ENCODE data around the gene CBL.
"Not testable (repeated sequence)": the region's sequence is repeated elsewhere in the genome, so short reads cannot be mapped to it uniquely, and the experiment has no call there.

The CBL gene

DNA sequence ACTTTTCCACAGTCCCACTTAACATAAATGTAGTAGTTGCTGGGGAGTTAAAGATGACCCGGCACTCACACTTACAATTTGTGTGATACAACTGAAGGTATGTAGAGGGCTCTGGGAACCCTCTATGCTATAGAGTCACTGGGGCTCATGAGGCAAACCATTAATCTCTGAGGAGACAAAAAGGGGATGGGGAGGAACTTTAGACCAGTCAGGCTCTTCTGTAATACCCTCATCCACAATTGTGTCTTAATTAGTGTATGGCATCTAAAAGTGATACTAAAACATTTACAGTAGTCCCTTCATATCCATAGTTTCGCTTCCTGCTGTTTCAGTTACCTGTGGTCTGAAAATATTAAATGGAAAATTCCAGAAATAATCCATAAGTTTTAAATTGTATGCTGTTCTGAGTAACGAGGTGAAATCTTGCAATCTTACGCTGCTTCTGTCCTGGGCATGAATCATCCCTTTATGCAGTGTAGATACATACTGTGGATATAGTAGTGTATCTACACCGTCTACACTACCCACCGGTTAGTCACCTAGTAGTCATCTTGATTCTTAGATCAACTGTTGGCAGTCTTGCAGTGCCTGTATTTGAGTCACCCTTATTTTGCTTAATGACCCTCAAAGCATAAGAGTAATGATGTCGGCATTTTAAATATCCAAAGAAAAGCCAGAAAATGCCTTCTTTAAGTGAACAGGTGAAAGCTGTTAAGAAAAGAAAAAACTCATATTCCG is 12.2 kb downstream of the CBL start:
- DNase-seq (ENCODE audit: low spot score): no peak

- no peak for DNase-seq (ENCODE audit: low spot score)
These were observed 16.2 kb downstream of the CBL start for GRCh38 chr11:119222308-119222707.

- no peak for DNase-seq (ENCODE audit: low spot score)
These were observed 16.8 kb downstream of the CBL start for GRCh38 chr11:119222891-119223290.

DNA sequence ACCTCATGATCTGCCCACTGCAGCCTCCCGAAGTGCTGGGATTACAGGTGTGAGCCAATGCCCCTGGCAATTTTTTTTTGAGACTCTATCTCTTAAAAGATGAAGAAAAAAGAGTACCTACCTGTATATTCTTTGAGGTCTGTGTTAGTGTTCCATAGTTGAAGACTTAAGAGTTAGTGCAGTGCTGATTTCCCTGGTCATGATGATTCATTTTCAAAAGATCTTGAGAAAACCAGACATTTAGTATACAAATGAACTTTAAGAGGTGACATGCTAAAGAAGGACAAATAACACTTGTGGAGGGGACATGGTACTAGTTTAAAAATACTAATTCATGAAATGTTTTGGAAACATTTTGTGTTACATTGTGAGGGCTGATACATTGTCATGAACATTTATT is 17.7 kb downstream of the CBL start:
- DNase-seq (ENCODE audit: low spot score): no peak

DNA sequence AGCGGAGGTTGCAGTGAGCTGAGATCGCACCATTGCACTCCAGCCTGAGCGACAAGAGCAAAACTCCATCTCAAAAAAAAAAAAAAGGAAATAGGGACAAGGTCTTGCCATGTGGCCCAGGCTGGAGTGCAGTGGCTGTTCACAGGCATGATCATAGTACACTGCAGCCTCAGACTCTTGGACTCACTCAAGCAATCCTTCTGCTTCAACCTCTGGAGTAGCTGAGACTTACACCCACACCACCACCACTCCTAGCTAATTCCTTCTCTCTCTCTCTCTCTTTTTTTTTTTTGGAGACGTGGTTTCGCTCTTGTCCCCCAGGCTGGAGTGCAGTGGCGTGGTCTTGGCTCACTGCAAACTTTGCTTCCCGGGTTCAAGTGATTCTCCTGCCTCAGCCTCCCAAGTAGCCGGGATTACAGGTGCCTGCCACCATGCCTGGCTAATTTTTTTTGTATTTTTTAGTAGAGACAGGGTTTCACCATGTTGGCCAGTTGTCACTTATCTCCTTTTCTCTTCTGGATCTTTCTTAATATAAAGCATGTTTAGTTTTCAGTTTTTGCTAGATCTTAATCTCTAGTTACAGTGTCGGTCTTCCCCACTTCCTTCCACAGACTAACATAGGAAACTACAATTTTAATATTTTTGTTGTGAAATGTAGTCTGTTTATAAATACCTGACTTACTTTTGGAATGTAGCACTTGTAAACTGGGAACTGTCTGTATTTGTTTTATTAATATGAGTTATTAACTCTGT is 22.6 kb downstream of the CBL start:
- not testable (repeated sequence) for DNase-seq (ENCODE audit: low spot score)

GRCh38 chr11:119229288-119229672 is 23.1 kb downstream of the CBL start:
- DNase-seq (ENCODE audit: low spot score): no peak

- DNase-seq (ENCODE audit: low spot score): no peak
These were observed 23.6 kb downstream of the CBL start for GRCh38 chr11:119229741-119230140.

DNA sequence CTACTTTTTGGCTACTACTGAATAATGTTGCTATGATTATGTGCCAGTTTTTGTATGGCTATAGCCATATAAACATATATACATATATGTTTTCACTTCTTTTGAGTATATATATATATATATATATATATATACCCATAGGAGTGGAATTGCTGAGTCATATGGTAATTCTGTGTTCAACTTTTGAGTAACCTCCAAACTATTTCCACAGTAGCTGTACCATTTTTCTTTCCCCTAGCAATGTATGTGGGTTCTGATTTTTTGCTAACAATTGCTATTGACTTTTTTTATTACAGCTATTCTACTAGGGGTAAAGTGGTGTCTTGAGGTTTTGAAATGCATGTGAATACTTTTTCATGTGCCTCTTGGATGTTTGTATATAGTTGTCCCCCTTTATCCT is 30.4 kb downstream of the CBL start:
- no peak for DNase-seq (ENCODE audit: low spot score)

DNA sequence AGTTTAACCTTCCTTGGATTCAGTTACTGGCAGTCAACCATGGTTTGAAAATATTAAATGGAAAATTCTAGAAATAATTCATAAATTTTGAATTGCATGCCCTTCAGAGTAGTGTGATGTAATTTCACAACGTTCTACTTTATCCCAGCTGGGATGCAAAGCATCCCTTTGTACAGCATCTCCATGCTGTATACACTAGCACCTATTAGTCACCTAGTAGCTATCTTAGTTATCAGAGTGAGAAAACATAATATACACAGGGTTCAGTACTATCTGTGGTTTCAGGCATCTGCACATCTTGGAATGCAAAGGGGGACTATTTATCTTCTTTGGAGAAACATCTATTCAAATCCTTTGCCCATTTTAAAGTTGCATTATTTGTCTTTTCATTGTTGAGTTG is 30.8 kb downstream of the CBL start:
- no peak for DNase-seq (ENCODE audit: low spot score)

DNA sequence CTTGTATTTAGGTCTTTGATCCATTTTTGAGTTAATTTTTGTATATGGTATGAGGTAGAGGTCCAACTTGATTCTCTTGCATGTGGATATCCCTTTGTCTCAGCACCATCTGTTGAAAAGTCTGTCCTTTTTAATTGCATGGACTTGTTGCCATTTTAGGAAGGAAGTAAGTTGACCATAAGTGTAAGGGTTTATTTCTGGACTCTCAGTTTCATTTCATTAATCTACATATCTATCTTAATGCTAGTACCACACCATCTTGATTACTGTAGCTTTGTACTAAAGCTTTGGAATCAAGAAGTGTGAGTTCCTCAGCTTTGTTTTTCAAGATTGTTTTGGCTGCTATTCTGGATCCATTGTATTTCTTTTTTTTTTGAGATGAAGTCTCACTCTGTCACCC is 31.4 kb downstream of the CBL start:
- no peak for DNase-seq (ENCODE audit: low spot score)

DNA sequence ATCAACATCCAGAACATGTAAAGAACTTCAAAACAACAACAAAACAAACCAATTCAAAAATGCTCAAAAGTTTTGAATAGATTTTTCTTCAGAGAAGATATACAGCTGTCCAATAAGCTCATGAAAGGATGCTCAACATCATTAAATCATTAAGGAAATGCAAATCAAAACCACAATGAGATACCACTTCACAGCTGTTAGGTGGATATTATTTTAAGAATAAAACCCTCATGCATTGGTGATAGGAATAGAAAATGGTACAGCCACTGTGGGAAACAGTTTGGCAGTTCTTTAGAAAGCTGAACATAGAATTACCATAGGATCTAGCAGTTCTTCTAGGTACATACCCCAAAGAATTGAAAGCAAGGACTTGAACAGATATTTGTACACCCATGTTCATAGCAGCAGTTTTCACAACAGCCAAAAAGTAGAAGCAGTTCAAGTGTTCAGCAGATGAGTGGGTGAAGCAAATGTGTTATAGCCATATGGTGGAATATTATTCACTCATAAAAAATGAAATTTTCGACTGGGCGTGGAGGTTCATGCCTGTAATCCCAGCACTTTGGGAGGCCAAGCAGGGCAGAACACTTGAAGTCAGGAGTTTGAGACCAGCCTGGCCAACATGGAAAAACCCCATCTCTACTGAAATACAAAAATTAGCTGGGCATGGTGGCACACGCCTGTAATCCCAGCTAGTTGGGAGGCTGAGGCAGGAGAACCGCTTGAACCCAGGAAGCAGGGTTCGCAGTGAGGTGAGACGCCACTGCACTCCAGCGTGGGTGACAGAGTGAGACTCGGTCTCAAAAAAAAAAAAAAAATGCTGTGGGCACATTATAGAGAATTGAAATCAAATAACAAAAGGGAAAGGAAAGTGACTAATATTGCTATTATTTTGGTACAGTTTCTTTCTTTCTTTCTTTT is 42.9 kb downstream of the CBL start:
- no peak for DNase-seq (ENCODE audit: low spot score)

- DNase-seq (ENCODE audit: low spot score): no peak
These were observed 43.5 kb downstream of the CBL start for GRCh38 chr11:119249671-119250010.

DNA sequence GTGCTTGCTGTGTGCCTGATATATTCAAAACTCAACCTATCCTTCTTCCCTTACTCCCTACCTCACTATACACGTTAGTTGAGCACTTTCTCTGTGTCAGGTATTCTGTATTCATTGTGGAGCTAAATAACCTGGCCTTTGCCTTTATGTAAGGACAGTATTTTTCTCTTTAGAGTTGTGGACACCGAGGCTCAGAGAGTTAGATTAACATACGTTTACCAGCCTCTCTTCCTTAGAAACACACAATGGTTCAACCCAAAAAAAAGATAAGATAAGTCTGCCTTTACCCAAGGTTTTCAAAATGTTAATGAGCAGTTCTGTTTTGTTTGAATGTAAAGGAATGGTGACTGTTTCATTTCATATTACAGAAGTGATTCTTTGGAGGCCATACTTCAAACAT is 45.0 kb downstream of the CBL start:
- DNase-seq (ENCODE audit: low spot score): no peak

GRCh38 chr11:119254239-119254638 is 48.1 kb downstream of the CBL start:
- DNase-seq (ENCODE audit: low spot score): no peak

GRCh38 chr11:119258180-119258579 is 52.0 kb downstream of the CBL start:
- DNase-seq (ENCODE audit: low spot score): no peak

- DNase-seq (ENCODE audit: low spot score): no peak
These were observed 52.8 kb downstream of the CBL start for GRCh38 chr11:119258983-119259382.

DNA sequence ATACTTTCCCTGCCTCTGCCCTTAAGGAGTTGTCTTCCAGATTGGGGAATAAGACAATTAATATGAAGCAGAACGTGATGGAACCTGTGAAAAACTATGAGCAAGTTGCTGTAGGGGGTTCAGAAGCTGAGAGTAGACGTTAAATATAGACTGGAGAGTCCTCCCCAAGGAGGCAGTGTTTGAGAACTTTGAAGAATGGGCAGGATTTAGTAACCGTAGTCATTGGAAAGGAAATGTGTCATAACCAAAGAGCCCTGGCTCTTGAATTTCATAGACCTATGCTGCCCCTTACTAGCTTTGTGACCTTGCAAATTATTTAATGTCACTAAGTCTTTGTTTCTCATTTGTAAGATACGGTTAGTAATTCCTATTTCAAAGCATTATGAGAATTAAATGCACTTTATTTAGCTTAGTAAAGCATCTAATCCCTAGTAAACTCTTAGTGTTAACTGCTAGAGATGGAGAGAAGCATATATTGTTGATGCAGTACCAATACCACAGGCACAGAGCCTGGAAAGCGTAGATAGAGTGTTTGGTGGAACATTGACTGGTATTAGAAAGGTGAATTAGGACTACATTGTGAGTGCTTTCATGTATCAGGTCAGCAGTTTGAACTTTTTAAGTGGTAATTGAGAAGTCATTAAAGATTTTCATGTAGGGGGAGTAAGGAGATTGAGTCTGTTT is 56.7 kb downstream of the CBL start:
- DNase-seq (ENCODE audit: low spot score): no peak

DNA sequence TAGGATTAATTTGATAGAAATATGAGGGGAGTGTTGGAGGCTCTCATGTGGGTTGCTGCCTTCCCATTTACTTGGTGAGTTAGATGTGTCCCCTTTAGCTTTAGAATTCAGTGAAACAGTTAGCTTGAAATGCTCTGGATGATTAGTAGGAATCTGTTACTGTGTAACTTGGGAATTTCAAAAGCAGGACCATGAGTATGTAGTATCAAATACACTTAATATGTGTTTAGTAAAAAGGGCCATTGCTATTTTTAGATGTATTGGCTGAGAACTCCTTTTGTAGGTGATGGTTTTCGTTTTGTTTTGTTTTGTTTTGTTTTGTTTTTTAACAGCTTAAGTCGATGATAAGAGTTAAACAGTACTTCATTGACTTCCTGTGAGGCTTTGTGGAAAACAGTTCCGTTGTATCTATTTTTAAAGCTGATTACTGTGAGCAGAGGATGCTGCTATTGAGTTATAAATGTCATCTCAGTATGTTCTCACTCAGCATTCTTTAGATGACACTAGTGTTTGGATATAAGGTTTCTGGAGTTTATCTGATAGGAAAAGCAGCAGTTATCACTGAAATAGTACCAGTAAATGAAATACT is 57.3 kb downstream of the CBL start:
- no peak for DNase-seq (ENCODE audit: low spot score)

DNA sequence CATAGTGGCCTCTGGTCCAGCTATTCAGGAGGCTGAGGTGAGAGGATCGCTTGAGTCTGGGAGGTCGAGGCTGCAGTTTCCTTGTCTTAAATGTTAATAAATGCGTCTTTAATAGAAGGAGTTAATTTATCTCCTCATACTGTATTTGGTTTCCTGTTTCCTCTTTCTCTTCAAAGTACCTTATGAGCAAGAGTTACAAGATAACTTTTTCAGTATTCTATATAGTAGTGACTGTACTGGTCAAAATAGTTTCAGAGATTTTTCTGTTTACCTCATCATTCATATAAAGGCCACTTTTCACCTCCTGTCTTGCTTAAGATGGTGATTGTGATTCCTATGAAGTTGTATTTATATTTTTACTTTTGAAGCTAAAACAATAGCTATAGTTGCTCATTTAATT is 59.9 kb downstream of the CBL start:
- DNase-seq (ENCODE audit: low spot score): no peak

DNA sequence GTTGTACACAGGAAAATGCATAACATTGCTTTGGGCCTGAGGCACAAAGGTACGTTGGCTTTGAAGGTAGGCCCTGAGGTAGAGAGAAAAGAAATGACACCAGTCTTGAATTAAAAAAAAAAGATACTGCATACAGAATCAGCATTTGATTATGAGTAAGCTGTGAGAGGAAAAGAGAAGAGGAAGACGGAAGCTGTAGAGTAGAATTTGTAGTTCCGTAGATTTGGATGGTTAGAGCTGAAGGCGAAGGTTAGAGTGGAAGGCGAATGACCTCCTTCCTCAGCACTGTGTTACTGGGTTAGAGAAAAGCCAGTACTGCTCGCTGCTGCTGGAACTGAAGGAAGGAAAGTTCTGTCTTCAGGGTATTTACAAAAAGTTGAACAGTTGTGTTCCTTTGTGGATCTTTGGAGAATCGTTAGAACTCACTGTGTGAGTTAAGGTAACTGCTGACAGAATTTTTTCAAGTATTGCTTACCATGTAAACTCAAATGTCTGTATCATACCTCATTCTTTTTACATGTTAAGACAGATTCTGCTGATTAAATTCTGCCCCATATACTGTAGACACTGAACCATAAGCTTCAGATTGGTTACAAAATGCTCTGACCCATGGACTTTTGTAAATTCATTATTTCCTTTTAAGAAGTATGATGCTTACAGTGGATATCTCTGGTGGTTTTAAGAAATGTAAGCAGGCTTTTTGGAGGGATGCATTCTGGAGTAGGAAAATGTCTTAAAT is 60.5 kb downstream of the CBL start:
- no peak for DNase-seq (ENCODE audit: low spot score)

DNA sequence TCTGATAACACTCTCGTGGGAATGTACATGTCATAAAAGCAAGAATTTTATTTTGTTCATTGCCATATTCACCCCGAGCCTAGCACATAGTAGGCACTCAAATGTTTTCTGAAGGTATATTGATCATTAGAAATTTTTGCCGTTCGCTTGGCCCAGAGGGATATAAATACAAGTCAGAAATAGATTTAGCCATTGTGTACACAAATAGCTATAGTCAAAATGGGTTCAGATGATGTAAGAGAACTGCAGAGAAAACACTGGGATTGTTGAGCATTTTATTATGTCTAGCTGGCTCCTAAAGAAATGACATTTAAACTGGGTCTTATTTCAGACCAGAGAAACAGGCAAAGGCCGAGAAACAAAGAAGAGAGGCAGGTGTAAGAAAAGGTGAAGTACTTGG is 61.5 kb downstream of the CBL start:
- DNase-seq (ENCODE audit: low spot score): no peak

Measured in hematopoietic multipotent progenitor cell treated with erythropoietin and hydrocortisone succinate and interleukin-3 and kit ligand, for 15 days (in vitro differentiated cells).